Activated naive CD4-positive, alpha-beta T cell (primary cell): ENCODE measurements around the gene FAM219A.
"Not testable (repeated sequence)": the region's sequence is repeated elsewhere in the genome, so short reads cannot be mapped to it uniquely, and the experiment has no call there.

Source experiments
- DNase-seq, 4 experiments: peaks; one replicate each; lab custom pipeline; 2025; lab: John Stamatoyannopoulos, UW

FAM219A gene

GRCh38 chr9:34443976-34444375, 14.4 kb downstream of the FAM219A start:
- DNase-seq: no peak

GRCh38 chr9:34443533-34443932, 14.8 kb downstream of the FAM219A start:
- DNase-seq: no peak

DNA sequence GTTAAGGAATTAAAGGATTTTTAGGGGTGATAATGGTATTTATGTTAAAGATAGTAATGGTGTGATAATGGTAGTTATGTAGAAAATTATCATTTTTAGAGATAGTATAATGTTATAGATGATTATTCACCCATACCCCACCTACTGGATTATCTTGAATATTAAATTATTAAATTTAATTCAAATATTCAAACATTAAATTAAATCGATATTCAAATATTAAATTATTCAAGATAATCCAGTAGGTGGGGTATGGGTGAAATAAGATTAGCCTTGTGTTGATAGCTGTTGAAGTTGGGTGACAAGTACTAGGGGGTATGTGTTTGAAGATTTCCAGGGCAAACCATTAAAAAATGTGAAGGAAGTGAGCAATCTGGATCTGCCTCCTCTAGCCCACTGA, 15.6 kb downstream of the FAM219A start:
- DNase-seq: no peak

- no peak for DNase-seq
These were observed 18.4 kb downstream of the FAM219A start for GRCh38 chr9:34440017-34440416.

GRCh38 chr9:34438465-34438864, 19.9 kb downstream of the FAM219A start:
- DNase-seq: not testable (repeated sequence)

GRCh38 chr9:34437926-34438307, 20.5 kb downstream of the FAM219A start:
- DNase-seq: not testable (repeated sequence)

GRCh38 chr9:34437006-34437925, 21.1 kb downstream of the FAM219A start:
- DNase-seq: peak in 2 of 4 experiments; percentile 32 to 38

DNA sequence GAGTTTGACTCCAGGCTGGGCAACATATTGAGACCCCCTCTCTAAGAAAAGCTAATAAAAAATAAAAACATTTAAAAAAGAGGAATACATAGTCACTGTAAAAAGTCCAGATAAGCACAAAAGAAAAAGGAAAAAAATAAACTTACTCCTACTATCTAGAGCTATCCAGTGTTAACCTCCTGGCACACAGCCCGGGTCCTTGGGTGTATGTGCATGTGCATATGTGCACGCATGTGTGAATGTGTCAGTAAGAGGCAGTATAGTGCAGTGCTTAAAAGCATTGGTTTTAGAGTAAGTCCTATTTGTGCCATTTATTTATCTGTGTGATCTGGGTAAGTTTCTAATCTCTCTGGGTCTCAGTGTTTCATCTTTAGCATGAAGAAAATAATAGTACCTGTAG, 26.7 kb downstream of the FAM219A start:
- no peak for DNase-seq

GRCh38 chr9:34430843-34431437, 27.4 kb downstream of the FAM219A start:
- DNase-seq: no peak

DNA sequence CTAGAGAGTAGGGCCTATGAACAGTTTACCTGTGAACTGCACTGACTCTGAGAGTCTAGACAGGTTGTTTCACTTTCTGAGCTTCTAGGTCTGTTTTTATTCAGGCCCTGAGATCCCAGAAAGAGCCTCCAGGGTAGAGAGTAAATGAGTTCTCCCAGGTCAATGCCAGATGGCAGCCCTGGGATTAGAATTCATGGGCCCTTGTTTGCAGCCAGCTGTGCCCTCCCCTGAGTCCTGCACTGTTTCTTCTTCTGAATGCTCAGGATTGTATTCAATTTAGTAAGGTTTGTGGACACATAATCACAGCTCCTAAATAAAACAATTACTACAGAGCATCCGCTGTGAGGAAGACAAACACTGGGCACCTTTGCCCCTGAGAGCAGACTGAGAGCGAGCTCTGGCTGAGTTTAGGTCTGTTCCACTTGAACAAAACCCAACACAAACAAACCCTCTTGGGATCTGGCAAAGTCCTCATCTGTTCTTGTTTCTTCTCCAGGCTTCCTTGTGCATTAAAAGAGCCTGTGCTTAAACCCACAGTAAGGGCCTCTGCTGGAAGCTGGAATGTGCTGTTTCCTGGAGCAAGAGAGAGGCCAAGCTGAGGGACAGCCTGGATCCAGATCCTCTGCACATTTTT, 29.9 kb downstream of the FAM219A start:
- no peak for DNase-seq

- no peak for DNase-seq
These were observed 31.9 kb downstream of the FAM219A start for GRCh38 chr9:34426347-34427074.

DNA sequence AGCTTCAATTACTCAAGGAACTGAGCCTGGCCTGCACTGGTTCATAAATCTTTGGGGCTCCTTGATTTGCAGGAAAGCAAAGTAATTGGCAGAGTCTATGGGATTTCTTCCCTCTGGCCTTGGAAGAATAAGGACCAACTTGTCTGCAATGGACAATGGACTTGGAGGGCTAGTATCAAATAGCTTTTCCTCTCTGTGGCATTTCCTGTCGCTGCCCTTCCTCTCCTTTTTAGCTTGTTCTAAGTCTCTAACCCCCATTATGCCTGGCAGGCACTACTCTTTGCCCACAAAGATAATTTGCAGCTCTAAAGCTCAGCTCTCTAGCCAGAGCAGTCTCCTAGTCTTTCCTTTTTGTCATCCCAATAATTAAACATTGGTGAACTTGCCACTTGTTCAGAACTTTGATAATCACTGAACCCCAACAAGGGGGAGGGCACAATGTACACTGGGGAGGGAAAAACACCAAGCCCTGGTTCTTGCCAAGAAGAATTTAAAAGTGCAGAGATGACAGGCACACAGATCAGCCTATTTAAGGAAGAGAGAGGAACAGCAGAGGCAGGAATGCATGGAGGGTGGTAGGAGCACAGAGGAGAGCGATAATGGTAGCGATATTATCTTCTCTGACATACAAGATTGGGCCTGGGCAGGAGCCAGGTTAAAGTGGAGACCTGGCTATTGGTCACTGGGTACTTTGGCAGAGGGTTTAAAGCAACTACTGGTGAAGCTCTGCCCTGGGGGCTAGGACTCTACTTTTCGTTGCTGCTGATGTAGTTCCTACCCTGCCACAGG, 38.5 kb downstream of the FAM219A start:
- no peak for DNase-seq

GRCh38 chr9:34417734-34418133, 40.6 kb downstream of the FAM219A start:
- no peak for DNase-seq

GRCh38 chr9:34413231-34413852, 45.0 kb downstream of the FAM219A start:
- DNase-seq: no peak

- DNase-seq: no peak
These were observed 46.0 kb downstream of the FAM219A start for GRCh38 chr9:34412336-34412735.

DNA sequence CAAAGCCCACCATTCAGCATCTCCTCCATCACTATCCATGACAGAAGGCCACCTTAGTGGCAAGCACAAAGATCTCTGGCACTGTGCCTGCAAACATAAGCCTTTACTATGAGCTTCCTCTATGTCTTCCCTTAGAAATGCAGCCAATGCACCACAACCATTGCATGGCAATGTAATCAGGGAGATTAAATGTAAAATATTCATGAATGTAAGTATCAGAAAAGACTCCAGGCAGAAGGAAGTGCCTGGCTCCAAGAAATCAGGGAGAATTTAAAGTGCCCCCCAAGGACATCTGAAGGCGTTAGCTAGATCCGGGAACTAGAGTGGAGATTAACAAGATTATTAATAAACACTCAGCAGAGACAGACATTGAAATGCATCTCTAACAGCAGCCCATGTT, 49.2 kb downstream of the FAM219A start:
- DNase-seq: no peak

DNA sequence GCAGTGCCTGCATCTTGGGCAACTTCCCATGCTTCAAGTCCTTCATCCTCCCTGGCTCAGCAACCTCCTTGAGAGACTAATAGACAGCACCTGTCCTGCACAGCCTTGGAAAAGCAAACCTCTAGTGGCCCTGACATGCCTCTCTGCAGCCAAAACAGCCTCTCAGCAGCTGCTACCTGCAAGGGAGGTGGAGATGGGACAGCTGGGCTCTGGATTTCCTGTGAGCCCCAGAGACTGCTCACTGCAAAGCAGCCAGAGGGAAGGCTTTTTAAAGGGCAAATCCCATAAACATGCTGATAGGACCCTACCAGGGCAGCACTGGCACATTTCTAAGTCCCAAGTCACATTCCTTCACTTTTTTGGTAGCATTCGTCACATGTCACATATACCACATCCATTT, 50.2 kb downstream of the FAM219A start:
- DNase-seq: no peak

GRCh38 chr9:34406219-34406618, 52.2 kb downstream of the FAM219A start:
- DNase-seq: no peak

DNA sequence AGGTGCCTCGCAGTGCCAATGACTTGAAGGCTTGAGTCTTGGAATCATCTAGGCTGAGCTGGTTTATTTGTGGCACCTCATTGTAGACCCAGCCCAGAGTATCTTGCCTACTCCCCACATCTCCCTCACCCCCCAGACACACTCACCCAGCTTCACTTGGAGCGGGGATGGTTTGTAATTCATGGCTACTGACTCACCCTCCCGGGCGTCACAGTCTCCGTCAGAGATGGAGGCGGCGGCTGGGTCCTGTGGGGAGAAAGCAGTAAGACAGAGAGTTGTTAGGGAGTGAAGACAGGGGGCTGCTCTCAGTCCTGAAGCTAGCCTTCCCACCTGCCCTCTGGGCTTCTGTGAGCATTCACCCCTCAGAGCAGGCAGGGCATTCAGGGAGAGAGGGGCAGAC, 52.7 kb downstream of the FAM219A start:
- no peak for DNase-seq

GRCh38 chr9:34403554-34404380, 54.6 kb downstream of the FAM219A start:
- peak in 3 of 4 experiments; percentile 11 to 27 (median 15) for DNase-seq
